GM21825 (cell line): Measurements from ENCODE around the gene CCSER1.
"Not testable (repeated sequence)": the region's sequence is repeated elsewhere in the genome, so short reads cannot be mapped to it uniquely, and the experiment has no call there.

Experiments
- ATAC-seq: cut with Tn5 transposase; IDR thresholded peaks from one replicate; pipeline ENCODE4 v1.9.1; 2021; ENCODE audit warnings: mild to moderate bottlenecking, moderate library complexity; ENCODE audit not compliant: unreplicated experiment

The CCSER1 gene

DNA sequence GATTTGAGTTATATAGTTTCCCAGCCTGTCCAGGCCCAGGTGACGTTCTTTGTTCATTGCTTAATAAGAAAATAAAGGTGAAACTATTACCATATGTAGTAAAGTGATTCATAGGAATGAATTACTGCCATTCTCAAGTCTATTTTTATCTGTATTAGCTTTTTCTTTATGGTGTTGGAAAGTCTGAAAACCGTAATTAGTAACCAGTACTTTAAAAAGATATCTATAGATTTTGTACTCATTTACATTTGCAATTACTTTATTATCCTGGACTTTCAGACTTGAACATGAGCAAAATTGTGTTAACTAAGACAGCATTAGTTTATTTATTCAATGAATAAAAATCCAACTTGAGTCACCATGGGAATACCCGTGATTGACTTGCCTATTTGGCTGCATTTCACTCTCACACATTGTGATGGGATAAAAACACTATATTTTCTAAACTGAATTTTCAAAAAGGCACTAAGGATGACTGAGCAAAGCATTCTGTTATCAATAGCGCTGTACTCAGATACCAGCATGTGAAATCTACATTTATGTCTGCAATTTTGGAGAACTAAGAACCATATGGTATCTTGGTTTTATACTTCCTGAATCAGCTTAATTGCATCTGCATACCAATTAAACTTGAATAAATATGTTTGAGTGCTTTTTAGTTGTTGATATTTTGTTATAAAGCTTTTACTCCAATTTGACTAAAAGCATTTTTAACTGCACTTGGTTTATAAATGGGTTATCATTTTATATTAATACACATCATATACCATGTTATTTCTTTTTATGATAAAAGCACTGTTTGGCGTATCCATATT is 154.6 kb downstream of the CCSER1 start:
- no peak for ATAC-seq

DNA sequence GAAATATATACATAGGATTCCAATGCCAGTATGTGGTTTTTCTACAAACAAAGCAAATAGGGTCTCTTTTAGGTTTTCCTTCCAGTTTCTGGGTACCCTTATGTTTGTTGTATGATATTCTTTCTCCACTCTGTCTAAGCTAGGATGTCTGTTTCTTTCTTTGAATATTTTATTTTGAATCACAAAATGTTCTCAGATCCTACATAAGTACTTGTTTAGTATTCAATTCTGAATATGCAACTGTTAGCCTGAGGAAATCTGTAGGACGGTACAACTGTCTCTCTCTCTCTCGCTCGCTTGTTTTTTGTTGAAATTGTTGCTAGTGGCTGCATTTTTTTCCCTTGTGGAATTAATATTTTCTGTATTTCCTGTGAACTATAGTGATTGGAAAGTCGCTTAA is 163.2 kb downstream of the CCSER1 start:
- ATAC-seq: no peak

DNA sequence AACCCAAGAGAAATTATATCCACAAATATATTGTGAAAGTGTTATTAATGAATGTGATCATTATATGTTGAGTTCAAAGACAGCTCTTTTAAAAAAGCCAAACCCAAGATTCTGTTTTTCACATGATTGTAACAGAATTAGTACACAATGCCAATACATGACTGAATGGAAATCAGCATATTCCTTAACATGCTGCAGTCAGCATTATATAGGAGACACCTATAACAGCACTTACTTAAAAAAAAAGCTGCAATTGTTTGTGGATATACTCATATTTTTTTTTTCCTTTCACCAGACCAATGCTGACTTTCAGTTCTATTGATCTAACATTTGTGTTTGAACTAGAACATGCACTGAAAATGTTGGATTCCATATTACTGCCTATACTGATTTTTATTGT is 165.2 kb downstream of the CCSER1 start:
- ATAC-seq: no peak

DNA sequence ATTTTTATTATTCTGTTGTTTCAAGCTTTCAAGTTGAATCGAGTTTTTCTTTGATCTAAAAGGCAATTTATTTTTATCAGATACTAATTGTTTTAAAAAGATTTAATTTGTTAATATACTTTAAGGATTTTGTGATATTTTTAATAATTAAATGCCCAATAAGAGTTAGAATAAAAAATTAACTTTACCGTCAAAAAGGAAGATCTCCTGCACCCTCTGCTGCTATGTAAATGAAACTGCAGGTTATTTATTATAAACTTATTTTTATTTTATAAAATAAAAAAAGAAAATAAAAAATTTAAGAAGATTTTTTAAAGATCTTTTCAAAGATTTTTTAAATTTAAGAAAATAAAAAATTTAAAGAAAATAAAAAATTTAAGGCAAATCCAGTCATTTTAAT is 166.1 kb downstream of the CCSER1 start:
- no peak for ATAC-seq

DNA sequence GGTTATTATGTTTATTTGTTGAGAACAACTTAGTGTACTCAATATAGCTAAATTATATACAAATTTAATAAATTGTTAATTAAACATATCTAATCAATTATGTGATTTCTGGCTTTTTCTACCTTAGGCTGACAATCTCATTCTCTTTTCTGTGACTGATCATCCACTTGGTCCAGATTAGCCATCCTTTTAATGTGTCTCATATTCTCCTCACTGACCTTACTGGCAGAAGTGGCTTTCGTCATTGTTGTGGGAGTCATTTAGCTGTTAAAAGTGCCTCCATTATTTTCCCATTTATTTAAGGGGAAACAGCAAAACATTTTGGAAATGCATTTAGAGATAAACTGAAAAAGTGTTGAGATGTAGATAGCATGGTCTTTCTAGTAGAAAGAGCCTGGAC is 172.2 kb downstream of the CCSER1 start:
- ATAC-seq: no peak

DNA sequence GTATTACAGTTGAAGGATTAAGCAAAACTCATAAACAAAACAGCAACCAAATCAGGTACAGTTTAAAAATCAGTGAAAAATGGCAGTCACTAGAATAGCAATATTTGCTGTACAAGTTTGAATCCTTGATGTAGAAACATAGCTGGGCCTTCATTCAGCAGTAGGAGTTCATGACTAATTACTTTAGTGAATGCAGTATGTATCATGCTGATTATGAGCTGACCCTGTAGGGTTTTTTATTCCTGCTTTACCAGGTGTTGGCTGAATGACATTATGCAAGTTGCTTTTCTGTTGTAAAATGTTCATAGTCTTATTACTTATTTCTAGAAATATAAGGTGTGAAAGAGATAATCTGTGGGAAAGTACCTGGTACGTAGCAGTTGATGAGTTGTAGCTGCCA is 179.6 kb downstream of the CCSER1 start:
- ATAC-seq: no peak

DNA sequence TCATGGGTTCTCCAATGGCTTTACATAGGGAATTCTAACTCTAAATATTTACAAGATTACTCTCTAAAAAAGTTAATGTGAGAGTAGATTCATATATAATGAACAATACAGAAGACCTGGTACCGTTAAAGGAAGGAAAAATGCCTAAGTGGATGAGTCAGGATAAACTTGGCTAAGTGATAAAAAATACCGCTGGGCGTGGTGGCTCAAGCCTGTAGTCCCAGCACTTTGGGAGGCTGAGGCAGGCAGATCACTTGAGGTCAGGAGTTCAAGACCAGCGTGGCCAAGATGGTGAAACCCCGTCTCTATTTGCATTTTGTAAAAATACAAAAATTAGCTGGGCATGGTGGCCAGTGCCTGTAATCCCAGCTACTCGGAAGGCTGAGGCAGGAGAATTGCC is 189.9 kb downstream of the CCSER1 start:
- ATAC-seq: not testable (repeated sequence)

DNA sequence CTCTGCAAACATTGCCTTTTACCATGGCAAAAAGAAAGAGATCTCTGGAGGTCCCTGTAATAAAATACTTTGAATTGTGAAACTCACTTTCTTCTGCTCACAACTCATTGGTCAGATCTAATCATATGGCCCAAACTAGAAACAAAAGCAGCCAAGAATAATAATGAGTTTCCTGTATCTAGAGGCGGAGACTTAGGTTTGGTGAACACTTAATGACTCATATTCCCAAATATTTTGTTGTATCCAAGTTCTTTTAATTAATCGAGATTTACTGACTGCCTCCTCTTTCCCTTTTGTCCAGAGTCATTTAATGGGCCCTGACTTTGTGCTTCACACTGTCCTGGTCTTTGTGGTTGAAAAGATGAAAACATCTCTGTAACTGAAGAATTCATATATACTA is 190.6 kb downstream of the CCSER1 start:
- ATAC-seq: no peak

DNA sequence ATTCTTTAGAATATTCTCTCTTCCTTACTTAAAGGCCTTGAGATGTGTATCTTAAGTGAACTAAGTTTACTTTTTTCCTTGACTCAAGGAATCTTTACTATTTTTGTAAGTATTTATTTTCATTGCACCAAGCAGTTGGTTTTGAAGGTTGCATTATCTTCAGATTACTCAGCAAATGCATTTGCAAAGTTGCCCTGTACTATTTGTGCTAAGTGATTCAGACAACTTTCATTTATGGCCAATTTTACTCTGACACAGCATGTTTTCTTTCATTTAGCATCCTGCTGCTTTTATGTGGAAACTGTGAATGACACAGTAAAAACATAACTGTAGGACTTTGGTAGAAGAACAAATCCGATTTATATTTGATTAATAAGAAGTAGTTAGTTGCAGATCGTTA is 191.0 kb downstream of the CCSER1 start:
- ATAC-seq: no peak

DNA sequence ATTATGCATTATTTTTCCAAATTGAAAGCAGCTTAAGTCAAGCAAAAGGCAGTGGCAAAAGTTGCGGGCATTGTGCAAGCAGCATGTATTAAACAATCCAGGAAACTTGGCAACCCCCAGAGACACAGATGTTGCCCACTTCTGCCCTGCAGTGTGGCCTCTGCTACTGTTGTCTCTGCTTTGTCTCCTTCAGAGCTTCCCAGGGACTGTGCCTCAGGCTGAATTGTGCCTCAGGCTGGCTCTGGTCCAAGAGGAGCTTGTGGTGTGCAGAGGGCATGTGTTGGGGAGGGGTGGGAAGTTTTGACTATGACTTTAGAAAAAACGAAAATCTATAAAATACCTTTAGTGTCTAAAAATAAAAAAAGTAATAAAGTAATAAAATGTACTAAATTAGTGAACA is 201.4 kb downstream of the CCSER1 start:
- no peak for ATAC-seq

DNA sequence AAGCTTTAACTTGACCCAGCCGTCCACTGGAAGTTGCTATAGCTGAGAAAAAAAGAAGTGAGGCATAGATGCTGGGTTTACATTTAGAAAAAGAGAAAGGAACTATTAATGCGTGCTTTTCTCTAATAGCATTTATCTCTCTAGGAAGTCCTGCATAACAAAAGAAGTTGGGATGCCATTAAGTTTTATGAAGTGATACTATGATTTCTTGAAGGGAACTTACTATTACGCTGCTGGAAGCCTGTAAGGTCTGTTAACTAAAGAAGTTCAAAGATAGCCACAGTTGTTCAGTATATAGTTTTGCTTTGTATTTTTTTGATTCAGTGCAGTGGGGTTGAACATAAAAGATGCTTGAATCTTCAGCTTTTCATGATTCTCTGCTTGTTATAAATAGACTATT is 203.4 kb downstream of the CCSER1 start:
- no peak for ATAC-seq

DNA sequence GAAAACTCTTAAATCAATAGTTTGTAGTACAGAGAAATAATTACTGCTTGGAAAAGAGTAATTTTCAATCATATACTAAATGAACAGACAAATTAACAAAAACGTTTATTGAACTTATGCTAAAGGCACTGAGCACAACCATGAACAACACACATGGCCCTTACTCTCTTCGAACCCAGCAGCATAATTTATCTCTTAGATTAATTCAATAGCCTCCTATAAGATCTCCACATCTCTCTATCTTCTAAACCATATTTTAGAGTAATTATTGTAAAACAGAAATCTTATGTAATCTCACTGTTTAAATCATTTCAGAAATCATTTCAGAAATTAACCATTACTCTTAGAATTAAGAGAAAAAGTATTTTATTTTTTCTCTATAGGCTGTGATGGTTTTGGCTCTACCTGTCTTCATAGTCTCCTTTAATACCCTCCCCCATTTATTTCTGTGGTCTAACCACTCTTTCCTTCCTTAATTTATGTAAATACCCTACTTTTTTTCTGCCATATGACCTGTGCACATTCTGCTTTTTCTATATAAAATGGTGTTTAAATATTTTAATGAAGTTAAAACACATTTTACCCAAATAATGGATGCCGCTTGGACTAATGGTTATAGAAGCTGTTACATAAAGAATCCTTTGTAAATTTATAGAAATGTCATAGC is 218.5 kb downstream of the CCSER1 start:
- ATAC-seq: no peak

DNA sequence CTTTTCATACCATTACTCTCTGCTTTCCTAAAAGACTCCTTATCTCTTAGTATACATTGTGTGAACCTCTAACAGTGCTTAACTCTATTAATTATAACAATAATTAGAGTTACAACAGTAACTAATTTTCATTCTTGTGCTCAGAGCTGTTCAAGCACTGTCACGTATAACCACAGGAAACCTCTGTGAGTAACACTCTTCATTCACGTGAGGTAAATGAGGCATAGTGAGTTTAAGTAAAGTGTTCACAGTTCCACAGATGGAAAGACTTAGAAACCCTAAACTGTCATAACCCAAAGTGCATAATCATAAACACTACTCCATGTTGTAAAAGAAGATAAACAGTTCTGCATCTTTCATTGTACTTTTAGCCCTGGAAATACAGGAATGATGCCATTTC is 222.4 kb downstream of the CCSER1 start:
- peak; percentile 50 for ATAC-seq

DNA sequence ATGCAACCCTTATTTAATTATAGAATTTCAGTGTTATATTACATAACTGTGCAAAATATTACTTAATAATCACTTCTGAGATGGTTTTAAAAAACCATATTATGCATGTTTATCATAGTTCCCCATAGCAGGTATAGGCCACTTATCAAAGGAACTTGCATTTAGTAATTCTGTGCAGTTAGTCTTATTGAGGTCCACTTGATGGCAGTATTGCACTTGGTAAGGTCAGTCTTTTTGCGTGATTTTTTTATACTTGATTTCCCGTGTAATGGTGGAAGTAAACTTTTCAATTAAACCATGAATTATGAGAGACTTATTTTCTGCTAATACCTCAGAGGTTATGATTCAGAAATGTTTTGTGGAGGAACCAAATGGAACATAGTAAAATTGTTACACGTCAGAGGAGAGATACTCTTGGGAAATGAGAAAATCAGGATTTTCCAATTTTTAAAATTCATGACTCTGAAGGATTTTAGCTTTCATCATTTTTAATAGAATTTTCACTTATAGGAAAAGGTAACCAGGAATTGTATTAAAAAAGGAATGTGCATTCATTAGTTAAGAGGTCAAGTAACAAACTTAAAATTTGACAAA is 230.0 kb downstream of the CCSER1 start:
- ATAC-seq: peak; percentile 52

DNA sequence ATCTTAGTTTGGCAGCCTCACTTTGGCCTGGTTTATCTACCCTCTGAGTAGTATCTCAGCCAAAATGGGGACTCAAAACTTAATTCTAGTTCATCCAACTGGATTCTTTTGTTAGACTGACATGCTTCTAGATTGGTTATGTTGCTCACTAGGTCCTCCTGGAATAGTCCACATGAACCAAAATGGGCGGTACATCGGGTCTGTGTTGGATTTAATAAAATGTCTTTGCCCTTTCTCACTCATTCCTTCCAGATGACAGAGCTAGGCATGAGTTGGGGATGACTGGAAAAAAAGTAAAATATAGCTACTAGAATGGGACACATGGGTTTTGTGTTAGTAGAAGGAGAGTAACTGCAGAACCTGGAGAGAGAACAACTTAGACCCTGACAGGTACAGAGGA is 247.9 kb downstream of the CCSER1 start:
- no peak for ATAC-seq

DNA sequence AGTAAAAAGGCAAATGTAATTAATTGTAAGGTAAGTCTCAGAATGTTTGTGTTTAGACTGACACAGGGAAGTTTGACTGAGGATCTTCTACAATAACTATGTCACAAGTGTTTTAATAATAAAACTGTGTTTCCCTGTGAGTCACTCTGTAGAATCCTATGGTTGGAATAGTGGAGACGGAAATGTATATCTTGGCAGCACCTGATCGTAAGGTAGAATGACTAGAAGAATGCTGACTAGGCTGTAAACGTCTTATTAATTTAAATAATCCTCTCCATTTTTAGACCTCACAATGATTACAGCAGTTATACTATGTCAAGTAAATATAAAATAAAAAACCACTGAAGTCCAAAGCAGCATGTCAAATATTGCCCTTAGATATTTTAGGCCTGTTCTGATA is 266.0 kb downstream of the CCSER1 start:
- ATAC-seq: no peak

DNA sequence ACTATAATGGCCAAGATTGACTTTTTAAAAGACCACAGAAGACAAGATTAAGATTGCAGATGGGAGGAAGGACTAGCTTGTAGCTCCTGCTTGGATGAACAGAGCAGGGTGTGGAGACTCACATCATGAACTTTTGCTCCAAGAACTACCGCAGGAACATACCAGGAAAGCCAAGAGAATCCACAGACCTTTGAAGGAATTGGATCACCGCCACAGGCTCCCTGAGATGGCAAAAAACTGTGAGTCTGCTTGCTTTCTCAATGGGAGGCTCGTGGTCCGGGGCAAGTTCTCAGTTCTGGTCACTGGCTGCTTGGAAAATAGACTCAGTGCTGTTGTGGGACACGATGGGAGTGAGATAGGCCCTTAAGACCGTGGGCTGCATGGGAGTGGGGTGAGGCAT is 276.6 kb downstream of the CCSER1 start:
- ATAC-seq: no peak

DNA sequence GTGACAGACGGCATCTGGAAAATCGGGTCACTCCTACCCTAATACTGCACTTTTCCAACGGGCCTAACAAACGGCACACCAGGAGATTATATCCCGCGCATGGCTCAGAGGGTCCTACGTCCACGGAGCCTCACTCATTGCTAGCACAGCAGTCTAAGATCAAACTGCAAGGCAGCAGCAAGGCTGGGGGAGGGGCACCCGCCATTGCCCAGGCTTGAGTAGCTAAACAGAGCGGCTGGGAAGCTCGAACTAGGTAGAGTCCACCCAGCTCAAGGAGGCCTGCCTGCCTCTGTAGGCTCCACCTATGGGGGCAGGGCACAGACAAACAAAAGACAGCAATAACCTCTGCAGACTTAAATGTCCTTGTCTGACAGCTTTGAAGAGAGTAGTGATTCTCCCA is 280.7 kb downstream of the CCSER1 start:
- ATAC-seq: not testable (repeated sequence)

DNA sequence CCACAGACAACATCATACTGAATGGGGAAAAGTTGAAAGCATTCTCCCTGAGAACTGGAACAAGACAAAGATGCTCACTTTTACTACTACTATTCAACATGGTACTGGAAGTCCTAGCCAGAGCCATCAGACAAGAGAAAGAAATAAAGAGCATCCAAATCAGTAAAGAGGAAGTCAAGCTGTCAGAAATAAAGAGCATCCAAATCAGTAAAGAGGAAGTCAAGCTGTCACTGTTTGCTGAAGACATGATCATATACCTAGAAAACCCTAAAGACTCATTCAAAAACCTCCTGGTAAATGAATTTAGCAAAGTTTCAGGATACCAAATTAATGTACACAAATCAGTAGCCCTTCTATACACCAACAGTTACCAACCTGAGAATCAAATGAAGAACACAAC is 285.6 kb downstream of the CCSER1 start:
- not testable (repeated sequence) for ATAC-seq

DNA sequence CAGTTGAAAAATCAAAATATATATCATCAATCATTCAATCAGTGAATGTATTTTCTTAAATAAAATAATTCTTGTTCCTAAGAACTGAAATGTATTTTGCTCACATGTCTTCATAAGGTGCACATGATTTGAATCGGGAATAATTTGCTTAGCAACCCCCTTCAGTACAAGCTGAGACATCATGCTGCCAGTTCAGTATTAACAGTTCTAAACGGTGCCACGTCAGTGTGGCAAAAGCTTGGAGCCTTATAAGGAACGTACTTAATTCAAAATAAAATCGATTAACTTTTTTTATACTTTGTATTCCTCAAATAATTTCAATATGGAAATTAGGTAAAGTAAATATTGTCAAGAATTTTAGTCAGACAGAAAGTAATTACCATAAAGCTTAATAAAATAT is 287.9 kb downstream of the CCSER1 start:
- no peak for ATAC-seq

DNA sequence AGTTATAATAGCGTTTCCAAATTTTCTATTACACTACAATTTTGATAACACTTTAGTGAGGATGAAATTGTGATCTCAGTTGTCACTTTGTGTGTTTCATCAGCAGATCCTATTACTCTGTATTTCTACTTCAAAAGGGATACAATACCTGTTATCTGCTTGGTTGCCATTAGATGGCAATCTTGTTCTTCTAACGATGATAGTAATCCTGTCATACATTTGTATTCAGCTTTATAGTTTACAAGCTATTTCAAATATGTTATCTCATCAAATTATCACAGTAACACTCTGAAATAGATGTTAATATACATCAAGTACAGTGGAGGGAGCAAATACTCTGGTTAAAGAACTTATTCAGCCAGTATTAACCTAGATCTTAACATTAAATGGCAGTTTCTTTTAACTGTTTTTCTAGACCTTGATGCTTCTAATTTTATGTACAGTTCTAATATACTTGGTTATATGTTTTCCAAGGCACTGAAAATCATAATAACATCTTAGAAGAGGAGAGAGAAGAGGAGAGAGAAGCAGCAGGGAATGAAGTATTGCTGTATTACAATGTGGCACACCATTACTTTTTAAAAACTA is 292.0 kb downstream of the CCSER1 start:
- ATAC-seq: peak; percentile 85

DNA sequence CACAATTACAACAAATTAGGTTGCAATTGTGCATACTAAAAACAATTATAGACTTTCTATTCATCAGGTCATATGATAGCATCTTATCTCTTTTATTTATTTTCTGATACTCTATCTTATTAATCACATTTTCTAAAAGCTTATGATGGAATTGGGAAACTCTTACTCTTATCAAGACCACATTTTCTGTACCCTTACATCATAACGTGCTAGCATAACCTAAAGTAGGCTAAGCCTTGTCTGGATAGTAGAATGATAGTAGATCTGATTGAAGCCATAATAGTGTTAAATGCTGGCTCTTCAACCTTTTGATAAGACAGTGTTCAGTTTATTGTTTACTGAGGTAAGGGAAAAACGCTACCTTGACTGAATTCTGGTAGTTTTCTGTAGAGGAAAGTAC is 294.0 kb downstream of the CCSER1 start:
- no peak for ATAC-seq
